Adrenal gland (tissue), 12 donors: ENCODE results near the gene PXDN. TPM values are rescaled to one million over a fixed set of nuclear protein-coding genes. Genes with fewer than 3 reads are reported as not detected.

Experiments used
- DNase-seq, 7 donors: peaks; one replicate each; pipeline ENCODE4 v3.0.0-alpha.2; 2019 to 2020
- H3K27ac ChIP-seq, 5 donors: fragments of 200-600 bp; sonication (generic) in 4 of 5; 1 replicate in 3 of 5; 2 replicates in 2 of 5; pipeline versions ENCODE4 v1.5.1 to v1.8.0; 2016 to 2020; ENCODE audit warnings: mild to moderate bottlenecking in 1 of 5
- H3K27me3 ChIP-seq: fragments of 200-600 bp; 2 replicates; pipeline ENCODE4 v1.8.0; 2021
- H3K36me3 ChIP-seq, 2 donors: fragments of 200-600 bp; replicated peaks in 1 of 2; 1 replicate in 1 of 2; 2 replicates in 1 of 2; pipeline versions ENCODE4 v1.5.1 to v1.8.0; 2018 to 2022
- H3K4me1 ChIP-seq, 2 donors: fragments of 200-600 bp; replicated peaks in 1 of 2; 1 replicate in 1 of 2; 2 replicates in 1 of 2; pipeline versions ENCODE4 v1.5.1 to v1.8.0; 2018 to 2021
- H3K4me3 ChIP-seq, 4 donors: fragments of 200-600 bp; sonication (generic) in 3 of 4; one replicate each; pipeline ENCODE4 v1.5.1; 2016 to 2018
- H3K9me3 ChIP-seq, 3 donors: fragments of 200-600 bp; sonication (generic) in 1 of 3; replicated peaks in 1 of 3; 1 replicate in 2 of 3; 2 replicates in 1 of 3; pipeline versions ENCODE4 v1.5.1 to v1.8.0; 2016 to 2021
- CTCF ChIP-seq, 6 experiments: fragments of 450-650 bp in 4 of 6; fragments of 200-600 bp in 2 of 6; sonication (generic) in 1 of 6; IDR thresholded peaks; 1 replicate in 5 of 6; 2 replicates in 1 of 6; pipeline versions ENCODE4 v1.5.1 to v1.8.0; 2016 to 2021; ENCODE audit warnings: antibody characterized with exemption in 6 of 6, mild to moderate bottlenecking in 2 of 6, moderate library complexity in 1 of 6
- POLR2A ChIP-seq, 2 donors: fragments of 450-650 bp; IDR thresholded peaks; one replicate each; pipeline ENCODE4 v1.6.1; 2017; ENCODE audit warnings: antibody characterized with exemption in 2 of 2, mild to moderate bottlenecking in 2 of 2, moderate library complexity in 1 of 2
- WGBS, 4 donors: extraction: QIAGEN DNeasy Blood & Tissue Kit in 2 of 4; methylation state at CpG; one replicate each; pipeline versions ENCODE4 v1.1.5 to v1.1.7; 2013 to 2017; 5-methylcytosine and 5-hydroxymethylcytosine counted together
- intact Hi-C, 2 donors: fragments of 100-400 bp; cut with DNase I; formaldehyde crosslinking; loops; one replicate each; pipeline versions ENCODE4 v1.14.1 to v1.15.0; 2022 to 2023
- polyA plus RNA-seq, 3 donors: library from polyadenylated mRNA; stranded (reverse); fragments of 200-250 nt in 2 of 3; fragments of 350-450 nt in 1 of 3; fragmentation: Illumina TruSeq in 1 of 3; extraction: RNeasy Lipid Tissue Mini Kit (QIAGEN cat#74804) in 1 of 3; gene quantifications; one replicate each; pipeline ENCODE4 v1.2.3, GENCODE V29; 2013 to 2014
- total RNA-seq, 9 donors: library from RNA; depleted of rRNA in 4 of 9; stranded (reverse); fragments of >200 nt in 4 of 9; fragments of 120-200 nt in 1 of 9; fragmentation: NEBNext Ultra II Directional in 1 of 9; extraction: Animal tissue kit (Norgen Biotek cat#: 25700) in 1 of 9; gene quantifications; one replicate each; pipeline versions ENCODE4 v1.1.0 to v1.2.4, GENCODE V29; 2013 to 2023
- donor health status: healthy with polysubstance abuse.
- donor health status: Bipolar disorder and iron deficiency.
- donor health status: DM: yes; HTN: yes; CAD: no.
- donor health status: DM: no; HTN: no; CAD: no.
- donor health status: DM: no; HTN: no; CAD: no.
- donor health status: DM: yes; HTN: yes; CAD: no.

The PXDN gene
- total and polyA plus RNA-seq, 12 donors = 8.5 to 39.5 (median 22.1) TPM

DNA sequence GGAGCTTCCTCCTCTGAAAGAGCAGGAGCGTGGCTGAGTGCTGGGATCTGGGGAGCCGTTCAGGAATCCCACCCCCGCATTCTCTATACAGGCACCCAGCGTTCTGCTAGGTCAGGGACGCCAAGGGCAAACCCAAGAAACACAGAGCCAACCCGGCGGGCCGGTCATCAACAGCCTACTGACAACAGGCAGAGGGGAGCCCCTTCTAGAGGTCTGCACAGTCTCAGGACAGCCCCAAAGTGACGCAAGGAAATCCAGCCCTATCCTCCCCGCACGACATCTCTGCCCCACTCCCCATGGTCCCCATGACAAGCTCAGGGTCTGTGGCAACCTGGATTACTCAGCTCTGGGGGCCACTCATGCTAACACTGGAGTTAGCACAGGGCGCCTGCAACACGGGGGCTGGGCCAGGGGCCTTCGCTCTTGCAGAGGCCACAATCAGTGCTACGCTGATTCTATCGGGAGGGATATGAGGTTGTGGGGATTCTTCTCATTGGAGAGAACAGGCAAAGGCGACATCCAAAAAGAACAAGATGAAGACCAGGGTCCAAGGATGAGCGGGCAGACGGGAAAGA is 81.6 kb downstream of the PXDN start:
- no peaks in the 10 kb centered on the region for H3K4me1 ChIP-seq
- H3K9me3 ChIP-seq = no peaks in the 10 kb centered on the region
- DNase-seq = peak in 3 of 7 donors; percentile 2 to 42 (median 14)
- peaks cover 0 to 11% of the 10 kb centered on the region in 2 donors for H3K36me3 ChIP-seq
- H3K27me3 ChIP-seq = no peaks in the 10 kb centered on the region
- WGBS, 4 donors = 79 to 87% (median 85%) methylated on average over 12 to 19 of the region's 19 CpGs
- H3K4me3 ChIP-seq = no peak overlapping the region
- H3K27ac ChIP-seq = no peak overlapping the region
- intact Hi-C loops = no loop called here
- TF ChIP-seq POLR2A (IDR thresholded peaks at IDR 0.05) (no peak), CTCF (IDR thresholded peaks at IDR 0.05) (no peak)

DNA sequence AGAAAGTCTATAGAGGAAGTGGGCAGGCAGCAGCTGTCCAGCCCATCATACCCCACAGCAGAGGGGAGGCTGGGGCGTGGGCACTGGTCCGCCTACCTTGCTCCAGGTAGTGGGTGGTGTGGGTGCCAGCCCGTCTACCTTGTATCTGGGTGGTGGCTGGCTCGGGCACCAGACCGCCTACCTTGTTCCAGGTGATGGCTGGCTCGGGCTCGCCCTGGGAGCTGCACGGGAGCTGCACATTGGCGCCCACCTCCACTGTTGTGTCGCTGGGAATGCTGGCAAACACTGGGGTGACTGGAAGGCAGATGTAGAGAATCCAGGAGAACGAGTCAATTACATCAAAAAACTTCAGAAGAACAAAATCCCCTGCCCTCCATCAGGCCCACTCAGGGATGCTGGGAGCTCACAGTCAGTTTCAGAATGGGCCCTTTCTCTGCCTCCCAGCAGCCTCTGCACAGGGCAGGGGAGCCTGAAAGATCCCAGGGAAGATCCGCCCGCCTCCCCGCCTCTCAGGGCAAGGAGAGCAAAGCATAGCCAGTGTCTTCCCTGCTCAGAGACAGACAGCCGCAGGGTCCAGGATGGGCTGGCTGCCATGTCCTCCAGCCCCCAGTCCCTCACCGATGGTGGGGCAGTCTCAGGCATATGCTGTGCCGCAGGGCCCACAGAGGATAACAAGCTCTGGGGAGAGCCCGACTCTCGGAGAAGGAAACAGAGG is 82.3 kb downstream of the PXDN start:
- peak in 3 of 7 donors; percentile 1 to 34 (median 16) for DNase-seq
- H3K27me3 ChIP-seq = no peaks in the 10 kb centered on the region
- H3K36me3 ChIP-seq = peaks cover 0 to 11% of the 10 kb centered on the region in 2 donors
- no peak overlapping the region for H3K4me3 ChIP-seq
- no peaks in the 10 kb centered on the region for H3K9me3 ChIP-seq
- H3K27ac ChIP-seq = no peak overlapping the region
- no peaks in the 10 kb centered on the region for H3K4me1 ChIP-seq
- WGBS, 4 donors = 86 to 92% (median 88%) methylated on average over 4 to 19 of the region's 19 CpGs
- intact Hi-C loops = no loop called here
- TF ChIP-seq CTCF (IDR thresholded peaks at IDR 0.05) (no peak), POLR2A (IDR thresholded peaks at IDR 0.05) (no peak)

DNA sequence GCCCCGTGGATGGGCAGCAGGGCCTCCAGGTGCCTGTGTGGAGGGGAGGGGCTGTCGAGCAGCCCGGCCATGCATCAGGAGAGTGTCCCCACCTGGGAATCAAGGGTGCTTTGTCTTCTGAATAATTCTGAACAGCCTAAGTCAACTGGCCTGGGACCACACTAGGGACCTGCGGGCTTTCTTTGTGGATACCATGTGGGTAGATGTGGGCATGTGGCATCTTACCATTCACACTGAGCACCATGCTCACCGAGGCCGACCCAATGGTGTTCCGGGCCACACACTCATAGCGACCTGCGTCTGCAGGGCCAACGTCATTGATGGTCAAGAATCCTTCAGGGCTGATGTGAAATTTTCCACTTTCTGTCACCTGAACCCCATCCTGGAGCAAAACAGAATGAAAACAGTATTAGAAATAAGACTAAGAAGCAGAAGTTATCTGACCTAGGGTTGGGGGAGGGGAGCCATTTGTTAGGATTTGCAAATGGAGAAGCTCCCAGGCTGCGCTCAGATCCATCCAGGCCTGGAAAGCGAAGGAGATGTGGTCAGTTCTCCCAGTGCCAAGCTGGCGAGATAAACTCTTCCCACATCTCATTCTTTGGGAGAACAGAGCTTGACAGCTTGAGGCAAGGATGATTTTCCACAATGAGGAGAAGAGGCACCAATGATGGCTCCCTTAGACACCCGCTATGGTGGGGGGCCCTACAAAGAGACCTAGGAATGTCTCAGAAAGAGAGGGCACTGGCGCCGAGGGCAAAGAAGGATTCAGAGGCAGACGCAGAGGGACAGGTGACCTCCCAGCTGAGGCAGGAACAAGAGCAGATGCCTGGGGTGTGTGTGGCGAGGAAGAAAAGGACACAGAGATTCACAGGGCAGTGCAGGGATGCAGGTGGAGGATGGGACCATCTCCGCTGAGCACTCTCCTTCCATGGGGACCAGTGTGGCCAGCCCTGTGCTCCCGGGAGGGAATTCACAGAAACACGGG is 83.4 kb downstream of the PXDN start:
- 77 to 86% (median 86%) methylated on average over 20 to 21 of the region's 21 CpGs for WGBS, 4 donors
- intact Hi-C loops = no loop called here
- peak in 3 of 7 donors; percentile 1 to 36 (median 15) for DNase-seq

More for the DNA sequence above, 83.4 kb downstream of the PXDN start:
- TF ChIP-seq CTCF (IDR thresholded peaks at IDR 0.05) = no peak
- TF ChIP-seq POLR2A (IDR thresholded peaks at IDR 0.05) = no peak
- H3K27me3 ChIP-seq = no peaks in the 10 kb centered on the region
- no peaks in the 10 kb centered on the region for H3K9me3 ChIP-seq
- H3K27ac ChIP-seq = no peak overlapping the region
- H3K4me1 ChIP-seq = no peaks in the 10 kb centered on the region
- H3K36me3 ChIP-seq = peaks cover 0 to 11% of the 10 kb centered on the region in 2 donors
- H3K4me3 ChIP-seq = no peak overlapping the region
